Renal cortical epithelial cell (primary cell): ENCODE data around the gene PRTFDC1. TPM values are rescaled to one million over a fixed set of nuclear protein-coding genes. Genes with fewer than 3 reads are reported as not detected.
"Not testable (repeated sequence)": the region's sequence is repeated elsewhere in the genome, so short reads cannot be mapped to it uniquely, and the experiment has no call there.

Source experiments
- DNase-seq: peaks from one replicate; pipeline ENCODE4 v3.0.0-alpha.2; 2011; ENCODE audit warnings: low read depth
- total RNA-seq: library from RNA; depleted of rRNA; stranded (reverse); fragments of >200 nt; gene quantifications from 2 replicates; pipeline ENCODE4 v1.2.3, GENCODE V29; 2014

Gene PRTFDC1
- 12.2 and 13.7 TPM in 2 replicates for total RNA-seq

GRCh38 chr10:24952143-24952706 lies at the start of gene PRTFDC1:
PRTFDC1 (minus strand) TSS chr10:24952606; CDS start chr10:24952575, 31 bp downstream.
- no peak for DNase-seq

GRCh38 chr10:24998044-24998443 lies 45.6 kb upstream of the PRTFDC1 start:
- no peak for DNase-seq

- DNase-seq: no peak
These were observed 42.7 kb upstream of the PRTFDC1 start for GRCh38 chr10:24995072-24995471.

DNA sequence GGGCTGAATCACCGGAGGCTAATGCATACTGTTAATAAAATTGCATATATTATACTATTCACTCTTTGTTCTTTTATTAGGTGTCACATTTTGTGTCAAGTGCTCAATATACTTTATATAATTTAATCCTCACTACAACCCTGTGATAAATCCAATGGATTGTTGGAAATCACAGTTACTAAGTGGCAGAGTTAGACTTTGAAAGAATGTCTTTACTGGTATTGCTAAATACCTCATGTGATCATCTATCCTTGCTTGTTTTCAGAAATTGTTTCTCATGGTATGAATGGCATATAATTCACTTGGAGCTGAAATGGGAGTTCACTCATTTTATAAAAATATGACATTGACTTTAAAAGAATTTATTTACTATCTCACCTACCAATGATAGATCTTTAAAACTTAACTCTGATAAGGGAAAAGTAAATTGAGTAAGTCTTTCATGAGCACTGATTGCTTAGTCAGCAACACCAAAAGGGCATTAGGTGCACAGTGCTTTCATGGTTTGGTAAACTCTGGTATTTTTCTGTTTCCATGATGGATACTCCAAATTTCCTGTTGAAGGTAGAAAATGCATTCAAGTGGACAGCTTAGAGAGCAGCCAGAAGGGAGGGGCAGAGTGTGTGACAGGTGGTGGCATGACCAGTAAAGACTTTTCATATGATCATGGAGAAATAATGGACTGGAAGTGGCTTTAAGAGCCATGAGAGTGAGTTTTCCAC lies 41.0 kb upstream of the PRTFDC1 start:
- DNase-seq: peak; percentile 91

GRCh38 chr10:24992512-24993133 lies 40.2 kb upstream of the PRTFDC1 start:
- DNase-seq: no peak

GRCh38 chr10:24991298-24991697 lies 38.9 kb upstream of the PRTFDC1 start:
- no peak for DNase-seq

GRCh38 chr10:24989867-24990266 lies 37.5 kb upstream of the PRTFDC1 start:
- DNase-seq: no peak

- no peak for DNase-seq
These were observed 36.6 kb upstream of the PRTFDC1 start for GRCh38 chr10:24988831-24989640.

- DNase-seq: no peak
These were observed 32.5 kb upstream of the PRTFDC1 start for GRCh38 chr10:24984906-24985305.

DNA sequence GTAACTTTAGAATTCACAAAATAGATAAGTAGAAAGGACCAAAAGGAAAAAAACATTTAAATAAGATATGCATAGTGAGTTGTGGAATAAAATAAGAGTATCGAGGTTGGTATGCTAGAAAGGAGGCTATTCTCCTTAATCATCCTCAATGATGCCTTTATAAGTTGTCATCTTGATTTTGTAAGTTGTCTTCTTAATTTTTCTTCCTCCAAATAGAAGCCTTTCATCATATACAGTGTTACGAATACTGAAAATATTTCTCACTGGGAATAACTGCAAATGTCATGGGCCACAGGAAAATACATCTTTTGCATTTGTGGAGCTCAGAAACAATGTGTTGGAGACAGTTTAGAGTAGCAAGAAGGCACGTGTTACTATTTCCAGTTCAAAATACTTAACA lies 31.5 kb upstream of the PRTFDC1 start:
- no peak for DNase-seq

DNA sequence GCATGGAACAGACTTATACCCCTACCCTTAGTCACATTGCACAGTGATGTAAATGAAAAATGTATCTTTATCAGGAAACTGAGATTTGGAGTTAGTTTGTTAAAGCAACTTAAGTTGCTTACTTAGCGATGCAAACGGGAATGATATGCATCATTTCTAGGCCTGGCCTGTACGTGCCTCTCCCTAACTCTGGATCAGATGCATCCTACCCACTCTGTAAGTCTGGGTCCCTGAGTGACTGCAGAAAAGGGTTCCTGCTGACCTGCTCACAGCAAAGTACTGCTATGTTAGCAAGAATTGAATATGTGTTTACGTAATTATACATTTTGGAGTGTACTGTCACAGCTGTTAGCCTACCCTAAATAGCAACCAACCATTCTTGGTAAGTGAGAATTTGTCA lies 30.7 kb upstream of the PRTFDC1 start:
- DNase-seq: no peak

GRCh38 chr10:24982319-24983112 lies 30.1 kb upstream of the PRTFDC1 start:
- DNase-seq: no peak

DNA sequence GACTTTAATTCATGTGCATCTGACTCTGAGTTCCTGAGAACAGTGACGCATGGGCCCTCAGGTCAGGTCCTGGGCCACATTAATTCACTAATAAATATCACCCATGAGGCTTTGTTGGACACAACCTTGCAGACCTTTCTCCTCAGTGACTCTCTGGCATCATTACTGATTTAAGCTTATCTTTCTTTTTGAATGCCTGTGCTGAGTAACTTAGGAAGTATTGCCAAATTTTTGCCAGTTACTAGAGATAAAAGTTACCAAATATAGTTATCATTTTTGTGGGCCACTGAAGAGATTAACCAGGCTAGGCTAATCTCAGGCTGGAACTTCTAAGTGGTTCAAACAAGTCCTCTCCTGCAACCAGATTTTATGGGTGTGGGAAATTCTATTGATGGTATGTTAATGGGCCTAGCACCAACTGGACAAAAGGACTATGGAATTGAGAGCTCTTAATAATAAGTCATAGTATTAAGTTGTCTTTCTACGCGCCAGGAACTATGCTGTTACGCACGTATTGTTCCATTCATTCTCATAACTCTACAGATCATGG lies 28.8 kb upstream of the PRTFDC1 start:
- DNase-seq: no peak

- DNase-seq: no peak
These were observed 27.3 kb upstream of the PRTFDC1 start for GRCh38 chr10:24979685-24980084.

DNA sequence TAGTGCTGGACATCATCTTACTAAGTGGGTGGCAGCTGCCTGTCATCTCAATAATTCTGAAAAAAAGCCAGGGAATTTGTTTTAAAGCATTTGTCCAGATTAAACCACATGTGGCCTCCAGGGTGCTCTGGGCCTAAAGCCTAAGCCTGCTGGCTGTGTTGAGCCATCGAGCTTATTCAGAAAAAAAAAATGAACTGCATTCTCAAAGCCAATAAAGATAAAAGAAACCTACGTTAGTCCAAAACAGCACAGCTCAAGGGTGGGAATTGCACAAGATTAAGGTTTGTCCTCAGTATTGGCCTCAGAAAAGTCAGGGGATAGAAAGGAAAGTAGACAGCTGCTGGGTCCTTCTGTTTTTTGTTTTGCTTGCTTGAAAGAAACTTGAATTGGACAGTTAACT lies 22.6 kb upstream of the PRTFDC1 start:
- no peak for DNase-seq

GRCh38 chr10:24973163-24973562 lies 20.8 kb upstream of the PRTFDC1 start:
- DNase-seq: no peak

DNA sequence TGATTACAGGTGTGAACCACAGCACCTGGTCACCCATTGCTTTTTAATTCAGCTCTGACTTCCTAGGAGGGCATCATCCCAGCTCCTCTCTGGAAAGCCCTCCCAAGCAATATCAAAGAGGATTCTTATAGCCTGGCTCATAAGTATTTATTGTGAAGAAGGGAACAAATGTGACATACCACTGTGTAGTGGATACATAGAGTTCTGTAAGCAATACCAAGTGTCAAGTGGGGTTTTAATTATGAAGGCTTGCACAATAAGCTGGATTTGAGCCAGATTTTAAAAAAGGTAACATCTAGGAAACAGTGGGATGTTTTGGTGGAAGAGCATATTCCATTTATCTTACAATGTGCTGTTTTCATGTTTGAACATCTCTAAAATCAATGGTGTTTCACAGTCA lies 19.0 kb upstream of the PRTFDC1 start:
- DNase-seq: no peak

DNA sequence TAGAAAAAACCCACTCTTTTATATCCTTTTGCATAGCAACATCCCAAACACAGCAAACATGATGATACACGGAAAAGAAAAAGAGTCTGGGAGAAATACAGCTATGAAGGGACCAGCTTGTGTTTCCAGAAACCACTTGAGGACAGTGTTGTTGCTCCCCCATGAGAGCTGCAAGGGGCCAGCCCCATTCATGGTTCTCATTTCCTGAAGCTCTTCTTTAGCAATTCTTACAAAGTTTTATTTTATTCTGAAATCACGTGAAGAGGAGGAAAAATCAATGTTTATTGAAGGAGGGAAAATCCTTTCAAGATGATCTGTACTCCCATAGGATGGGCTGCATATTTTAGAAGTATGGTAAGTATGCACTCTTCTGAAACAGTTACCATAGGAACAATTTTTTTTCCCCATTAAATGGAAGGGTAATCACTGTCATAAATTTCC lies 17.5 kb upstream of the PRTFDC1 start:
- DNase-seq: no peak

DNA sequence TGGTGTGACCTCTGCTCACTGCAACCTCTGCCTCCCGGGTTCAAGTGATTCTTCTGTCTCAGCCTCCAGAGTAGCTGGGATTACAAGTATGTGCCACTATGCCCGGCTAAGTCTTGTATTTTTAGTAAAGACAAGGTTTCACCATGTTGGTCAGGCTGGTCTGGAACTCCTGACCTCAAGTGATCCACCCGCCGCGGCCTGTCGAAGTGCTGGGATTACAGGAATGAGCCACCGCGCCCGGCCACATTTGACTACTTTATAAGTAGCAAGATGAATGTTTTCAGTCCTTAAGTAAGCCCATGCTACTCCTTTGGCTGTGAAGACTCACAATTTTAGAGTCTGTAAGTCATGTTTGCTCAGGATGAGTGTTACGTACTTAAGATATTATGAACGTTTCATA lies 16.5 kb upstream of the PRTFDC1 start:
- not testable (repeated sequence) for DNase-seq

- no peak for DNase-seq
These were observed 15.9 kb upstream of the PRTFDC1 start for GRCh38 chr10:24968349-24968748.

GRCh38 chr10:24966962-24967481 lies 14.6 kb upstream of the PRTFDC1 start:
- no peak for DNase-seq
